NCI-H82 (cell line): ENCODE results near the gene UQCC5.

Experiments used
- DNase-seq: peaks from one replicate; lab custom pipeline; 2025; lab: John Stamatoyannopoulos, UW

Gene UQCC5

GRCh38 chr3:52534281-52535183 lies 1.9 kb upstream of the UQCC5 start:
- DNase-seq, result peak; percentile 68

GRCh38 chr3:52535411-52536111 lies 844 bp upstream of the UQCC5 start:
- peak; percentile 28 for DNase-seq

- DNase-seq, result no peak
These were observed 365 bp upstream of the UQCC5 start for GRCh38 chr3:52536112-52536368.

GRCh38 chr3:52537165-52537620 lies 788 bp downstream of the UQCC5 start:
- peak; percentile 41 for DNase-seq

- DNase-seq, result no peak
These were observed 1.5 kb downstream of the UQCC5 start for GRCh38 chr3:52537726-52538421.

GRCh38 chr3:52539010-52539653 lies 2.7 kb downstream of the UQCC5 start:
- no peak for DNase-seq

- DNase-seq, result no peak
These were observed 4.6 kb downstream of the UQCC5 start for GRCh38 chr3:52541050-52541449.

GRCh38 chr3:52544937-52545336 lies 8.5 kb downstream of the UQCC5 start:
- peak; percentile 23 for DNase-seq

- no peak for DNase-seq
These were observed 9.9 kb downstream of the UQCC5 start for GRCh38 chr3:52546111-52546901.

- no peak for DNase-seq
These were observed 10.7 kb downstream of the UQCC5 start for GRCh38 chr3:52547143-52547542.

GRCh38 chr3:52551118-52551517 lies 14.7 kb downstream of the UQCC5 start:
- peak; percentile 25 for DNase-seq

GRCh38 chr3:52552089-52552488 lies 15.7 kb downstream of the UQCC5 start:
- DNase-seq, result no peak

GRCh38 chr3:52554026-52554755 lies 17.8 kb downstream of the UQCC5 start:
- no peak for DNase-seq

GRCh38 chr3:52555056-52555455 lies 18.7 kb downstream of the UQCC5 start:
- no peak for DNase-seq

- DNase-seq, result no peak
These were observed 20.9 kb downstream of the UQCC5 start for GRCh38 chr3:52557011-52557960.

GRCh38 chr3:52558436-52558835 lies 22.0 kb downstream of the UQCC5 start:
- DNase-seq, result no peak

GRCh38 chr3:52561028-52561747 lies 24.8 kb downstream of the UQCC5 start:
- DNase-seq, result no peak

- no peak for DNase-seq
These were observed 27.6 kb downstream of the UQCC5 start for GRCh38 chr3:52563984-52564383.

- DNase-seq, result no peak
These were observed 31.7 kb downstream of the UQCC5 start for GRCh38 chr3:52568069-52568468.
